CD4-positive, alpha-beta T cell treated with Interleukin-12 subunit alpha and Interleukin-12 subunit beta, for 1 hour (primary cell): ENCODE measurements around the gene SLC41A3.

Experiments
- DNase-seq: peaks from one replicate; pipeline ENCODE4 v3.0.0-alpha.2; 2020

Gene SLC41A3

GRCh38 chr3:126119008-126119675, 35.2 kb upstream of the SLC41A3 start:
- no peak for DNase-seq

GRCh38 chr3:126118591-126118990, 34.7 kb upstream of the SLC41A3 start:
- DNase-seq = no peak

- DNase-seq = no peak
These were observed 33.9 kb upstream of the SLC41A3 start for GRCh38 chr3:126117786-126118185.

- DNase-seq = no peak
These were observed 33.3 kb upstream of the SLC41A3 start for GRCh38 chr3:126117212-126117611.

- DNase-seq = no peak
These were observed 32.6 kb upstream of the SLC41A3 start for GRCh38 chr3:126116526-126116925.

- no peak for DNase-seq
These were observed 30.8 kb upstream of the SLC41A3 start for GRCh38 chr3:126114443-126115386.

- no peak for DNase-seq
These were observed 30.0 kb upstream of the SLC41A3 start for GRCh38 chr3:126113733-126114442.

GRCh38 chr3:126113238-126113555, 29.3 kb upstream of the SLC41A3 start:
- no peak for DNase-seq

GRCh38 chr3:126112531-126113237, 28.8 kb upstream of the SLC41A3 start:
- no peak for DNase-seq

- DNase-seq = no peak
These were observed 27.9 kb upstream of the SLC41A3 start for GRCh38 chr3:126111566-126112475.

GRCh38 chr3:126111126-126111551, 27.2 kb upstream of the SLC41A3 start:
- no peak for DNase-seq

- DNase-seq = no peak
These were observed 26.7 kb upstream of the SLC41A3 start for GRCh38 chr3:126110431-126111125.

- DNase-seq = no peak
These were observed 25.9 kb upstream of the SLC41A3 start for GRCh38 chr3:126109880-126110235.

- no peak for DNase-seq
These were observed 25.4 kb upstream of the SLC41A3 start for GRCh38 chr3:126109146-126109879.

- DNase-seq = no peak
These were observed 24.7 kb upstream of the SLC41A3 start for GRCh38 chr3:126108676-126109050.

- DNase-seq = no peak
These were observed 24.2 kb upstream of the SLC41A3 start for GRCh38 chr3:126107957-126108675.

- DNase-seq = no peak
These were observed 23.4 kb upstream of the SLC41A3 start for GRCh38 chr3:126107203-126107939.

- DNase-seq = no peak
These were observed 22.6 kb upstream of the SLC41A3 start for GRCh38 chr3:126106336-126107202.
